Muscle of arm (tissue), 12 donors: Measurements from ENCODE around the gene RPS6KB2. TPM values are rescaled to one million over a fixed set of nuclear protein-coding genes. Genes with fewer than 3 reads are reported as not detected.
A peak's percentile ranks its signal among the peaks of the same experiment; 100 is the strongest.
"Not testable (repeated sequence)": the region's sequence is repeated elsewhere in the genome, so short reads cannot be mapped to it uniquely, and the experiment has no call there.

Experiments used
- DNase-seq: peaks from one replicate; pipeline ENCODE4 v3.0.0-alpha.2; 2013
- polyA plus RNA-seq, 12 donors: library from polyadenylated mRNA; unstranded; fragments of 120-200 nt; gene quantifications; one replicate each; pipeline ENCODE4 v1.2.1, GENCODE V29; 2013; ENCODE audit not compliant: insufficient read length in 12 of 12

Gene RPS6KB2
- polyA plus RNA-seq, 12 donors = 29.4 to 60.0 (median 32.1) TPM; not detected in 1

GRCh38 chr11:67464411-67465188, 36.3 kb downstream of the RPS6KB2 start:
- peak; percentile 60 for DNase-seq

- DNase-seq = no peak
Measured at GRCh38 chr11:67465189-67465510, 36.9 kb downstream of the RPS6KB2 start.

DNA sequence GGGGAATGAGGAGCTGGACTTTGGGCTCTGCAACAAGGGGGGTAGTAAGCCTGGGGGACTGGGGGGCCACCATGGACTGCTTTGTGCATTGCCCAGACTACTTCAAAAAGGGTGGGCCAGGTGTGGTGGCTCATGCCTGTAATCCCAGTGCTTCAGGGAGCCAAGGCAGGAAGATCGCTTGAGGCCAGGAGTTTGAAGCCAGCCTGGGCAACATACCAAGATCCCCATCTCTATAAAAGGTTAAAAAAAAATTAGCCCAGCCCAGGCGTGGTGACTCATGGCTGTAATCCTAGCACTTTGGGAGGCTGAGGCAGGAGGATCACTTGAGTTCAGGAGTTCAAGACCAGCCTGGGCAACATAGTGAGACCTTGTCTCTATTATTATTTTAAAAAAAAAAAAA, 37.2 kb downstream of the RPS6KB2 start:
- DNase-seq = not testable (repeated sequence)

DNA sequence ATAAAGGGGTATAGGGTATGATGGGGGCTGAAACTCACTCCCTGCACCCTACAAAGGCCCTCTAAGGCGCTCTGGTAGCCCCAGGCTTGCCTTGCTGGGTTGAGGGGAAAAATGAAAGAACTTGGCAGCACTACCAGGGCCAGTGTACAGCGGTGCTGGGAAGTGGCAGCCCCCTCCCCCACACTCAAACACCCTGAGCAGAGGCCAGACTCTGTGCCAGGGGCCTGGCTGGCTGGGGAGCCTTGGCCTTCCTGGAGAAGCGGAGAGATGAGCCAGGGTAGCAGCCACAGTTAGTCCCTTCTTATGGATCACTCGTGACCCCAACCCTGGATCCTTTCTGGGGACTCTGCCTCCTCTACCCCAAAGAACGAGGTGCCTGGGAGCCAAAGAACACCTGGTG, 38.1 kb downstream of the RPS6KB2 start:
- DNase-seq = no peak

DNA sequence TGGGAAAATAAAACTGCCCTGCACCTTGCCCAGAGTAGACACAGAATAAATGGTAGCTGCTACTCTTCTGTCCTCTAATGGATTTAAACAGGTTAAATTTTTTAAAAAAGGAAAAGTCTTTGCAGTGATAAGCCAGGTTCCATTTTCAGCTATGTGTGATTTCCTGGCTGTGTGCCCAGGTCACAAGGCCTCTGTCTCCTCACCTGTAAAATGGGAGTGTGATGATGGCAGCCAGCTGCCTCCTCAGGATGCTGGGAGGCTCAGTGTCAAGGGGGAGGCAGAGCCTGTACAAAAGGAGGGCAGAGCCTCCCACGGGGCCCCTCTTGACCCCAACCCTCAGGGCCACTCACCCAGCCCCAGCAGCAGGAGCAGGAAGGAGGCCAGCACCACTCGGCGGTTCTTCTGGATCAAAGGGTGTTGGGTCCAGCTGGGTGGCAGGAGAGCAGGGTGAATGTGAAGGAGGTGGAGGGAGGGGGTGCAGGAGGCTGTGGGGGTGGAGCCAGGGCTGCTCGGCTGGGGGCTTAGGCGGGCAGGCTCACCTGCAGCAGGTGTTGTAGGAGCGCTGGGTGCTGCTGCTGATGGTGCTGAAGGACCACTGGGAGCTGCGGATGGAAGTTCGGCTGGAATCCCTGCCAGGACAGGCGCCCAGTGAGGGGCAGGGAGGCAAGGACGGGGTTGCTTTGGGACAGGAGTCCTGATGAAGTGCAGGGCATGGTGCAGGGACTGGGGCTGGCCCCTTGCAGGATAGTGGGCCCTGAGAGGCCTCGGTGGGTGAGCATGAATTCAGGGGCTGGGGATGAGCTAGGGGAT, 38.9 kb downstream of the RPS6KB2 start:
- no peak for DNase-seq

- DNase-seq = no peak
Measured at GRCh38 chr11:67468056-67468455, 39.8 kb downstream of the RPS6KB2 start.

DNA sequence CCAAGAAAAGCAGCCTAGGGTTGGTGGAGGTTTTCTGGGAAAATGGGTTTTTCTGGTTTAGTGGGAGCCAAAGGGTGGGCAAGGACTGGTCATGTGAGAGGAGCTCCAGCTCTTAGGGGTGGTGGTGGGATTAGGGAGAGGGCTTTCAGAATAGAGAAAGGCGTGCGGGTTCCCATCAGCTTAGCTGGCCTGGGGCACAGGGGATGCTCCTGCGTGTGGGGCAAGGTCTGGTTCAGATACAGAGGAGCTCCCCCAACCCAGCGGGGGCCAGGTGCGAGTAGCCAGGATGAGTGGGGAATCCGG, 40.1 kb downstream of the RPS6KB2 start:
- DNase-seq = no peak

GRCh38 chr11:67468759-67469507, 40.6 kb downstream of the RPS6KB2 start, which contains the start of gene TMEM134:
TSS of gene TMEM134 (minus strand) at chr11:67469251. CDS start at chr11:67469192, 59 bp downstream.
- DNase-seq = peak; percentile 91

- no peak for DNase-seq
Measured at GRCh38 chr11:67469508-67469811, 41.2 kb downstream of the RPS6KB2 start.

DNA sequence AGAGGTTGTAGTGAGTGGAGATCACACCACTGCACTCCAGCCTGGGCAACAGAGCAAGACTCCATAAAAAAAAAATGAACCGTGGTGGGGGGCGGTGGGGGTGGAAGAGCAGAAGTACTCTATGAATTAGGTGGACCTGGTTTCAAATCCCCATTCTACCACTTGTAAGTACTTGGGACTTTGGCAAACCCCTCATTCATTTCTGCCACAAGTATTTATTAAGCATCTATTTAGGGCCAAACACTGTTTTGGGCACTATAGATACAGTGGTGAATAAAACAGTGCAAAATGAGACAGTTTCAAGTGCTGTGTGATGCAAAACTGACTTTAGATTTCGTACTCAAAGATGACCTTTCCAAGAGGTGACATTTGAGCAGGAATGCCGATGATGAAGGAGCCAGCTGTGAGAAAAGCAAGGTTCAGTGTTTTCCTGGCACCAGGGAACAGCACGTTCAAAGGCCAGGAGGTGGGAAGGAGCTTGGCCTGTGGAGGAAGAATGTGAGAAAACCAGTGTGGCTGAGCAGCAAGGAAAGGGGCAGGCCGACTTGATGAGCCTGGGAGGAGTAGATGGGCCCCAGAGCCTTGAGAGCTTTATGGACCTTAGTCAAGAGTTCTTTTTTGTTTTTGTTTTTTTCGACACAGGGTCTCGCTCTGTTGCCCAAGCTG, 42.2 kb downstream of the RPS6KB2 start:
- no peak for DNase-seq

GRCh38 chr11:67472882-67473281, 44.6 kb downstream of the RPS6KB2 start:
- no peak for DNase-seq

DNA sequence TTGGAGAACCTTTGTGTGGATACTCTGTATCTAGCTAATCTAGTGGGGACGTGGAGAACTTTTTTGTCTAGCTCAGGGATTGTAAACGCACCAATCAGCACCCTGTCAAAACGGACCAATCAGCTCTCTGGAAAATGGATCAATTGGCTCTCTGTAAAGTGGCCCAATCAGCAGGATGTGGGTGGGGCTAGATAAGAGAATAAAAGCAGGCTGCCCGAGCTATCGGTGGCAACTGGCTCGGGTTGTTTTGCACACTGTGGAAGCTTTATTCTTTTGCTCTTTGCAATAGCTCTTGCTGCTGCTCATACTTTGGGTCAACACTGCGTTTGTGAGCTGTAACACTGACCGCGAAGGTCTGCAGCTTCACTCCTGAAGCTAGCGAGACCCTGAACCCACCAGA, 48.4 kb downstream of the RPS6KB2 start:
- not testable (repeated sequence) for DNase-seq

GRCh38 chr11:67477344-67478050, 49.2 kb downstream of the RPS6KB2 start:
- DNase-seq = not testable (repeated sequence)

- DNase-seq = no peak
Measured at GRCh38 chr11:67482275-67482826, 54.1 kb downstream of the RPS6KB2 start.

DNA sequence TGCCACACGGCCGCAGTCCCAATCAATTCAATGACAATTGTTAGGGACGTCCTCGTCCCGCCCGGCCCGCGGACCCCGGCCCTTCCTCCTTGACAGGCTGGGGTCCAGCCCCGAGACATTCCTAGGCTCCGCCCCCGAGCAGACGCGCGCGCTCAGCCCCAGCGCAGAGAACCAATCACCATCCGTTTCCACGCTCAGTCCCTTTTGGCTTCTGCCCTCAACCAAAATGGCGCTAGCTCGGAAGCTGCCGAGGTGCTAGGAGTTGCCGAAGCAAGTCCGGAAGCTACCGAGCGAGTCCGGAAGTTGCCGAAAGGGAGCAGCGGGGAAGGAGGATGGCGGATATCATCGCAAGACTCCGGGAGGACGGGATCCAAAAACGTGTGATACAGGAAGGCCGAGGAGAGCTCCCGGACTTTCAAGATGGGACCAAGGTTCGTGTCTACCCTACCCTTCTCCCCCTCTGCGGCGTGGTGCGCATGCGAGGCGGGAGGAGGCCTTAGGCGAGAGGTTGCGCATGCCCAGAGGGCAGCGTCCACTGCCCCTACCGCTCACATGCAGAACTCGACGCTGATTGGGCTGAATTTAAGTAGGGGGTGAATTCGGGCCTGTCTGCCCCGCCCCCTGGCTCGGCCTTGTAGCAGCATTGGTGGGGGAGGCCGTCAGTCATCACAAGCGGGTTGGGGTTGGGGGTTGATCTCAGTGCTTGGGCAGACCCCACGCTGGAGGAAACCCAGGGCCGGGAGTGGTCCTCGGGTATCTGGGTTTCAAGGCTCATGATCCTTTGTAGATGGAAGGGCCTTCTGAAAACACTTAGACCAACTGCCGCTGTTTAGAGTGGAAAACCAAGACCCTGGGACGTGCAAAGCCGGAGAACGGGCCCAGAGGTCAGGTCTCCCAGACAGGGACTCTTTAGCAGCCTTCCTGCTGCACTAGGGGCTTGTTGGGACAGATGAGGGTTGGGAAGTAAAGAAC, 54.8 kb downstream of the RPS6KB2 start, which contains the start of gene AIP:
Gene AIP, plus strand, starts transcription at position 200 of the 972 bp plus-strand sequence. Its CDS starts 133 bp downstream, at position 333.
- DNase-seq = peak; percentile 99

GRCh38 chr11:67483831-67484665, 55.8 kb downstream of the RPS6KB2 start:
- DNase-seq = no peak

- no peak for DNase-seq
Measured at GRCh38 chr11:67484847-67485311, 56.6 kb downstream of the RPS6KB2 start.
